ENCODE results near the gene GABPA. TPM values are rescaled to one million over a fixed set of nuclear protein-coding genes. Genes with fewer than 3 reads are reported as not detected.

The GABPA gene
- total and polyA plus RNA-seq, 2 of the 13 experiments (the other 11 are each of a cell fraction or from before 2014, with no cell fraction given): 7.4 to 13.2 TPM

DNA sequence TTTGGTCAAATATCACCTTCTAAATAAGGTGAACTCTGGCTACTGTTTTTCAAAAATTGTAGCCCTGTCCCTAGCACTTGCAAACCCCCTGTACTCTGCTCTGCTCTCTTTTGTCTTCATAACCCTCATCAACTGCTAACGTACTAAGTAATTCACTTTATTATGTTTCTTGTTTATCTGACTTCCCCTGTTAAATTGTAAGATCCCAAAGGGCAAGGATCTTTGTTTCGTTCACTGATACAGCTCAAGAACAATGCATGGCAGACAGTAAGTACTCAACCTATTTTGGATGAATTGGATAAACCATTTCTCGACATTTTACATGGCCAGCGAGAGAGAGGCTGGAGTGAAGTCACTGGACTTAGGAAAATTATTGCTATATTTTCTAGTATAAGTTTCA, 47.0 kb upstream of the GABPA start:
- TF ChIP-seq GATAD2A (CRISPR knock-in tag; IDR thresholded peaks at IDR 0.05): no peak
- intact Hi-C loops (cut with micrococcal nuclease; ENCODE audit: unreplicated experiment): no loop called here
- DNase-seq (ENCODE audit: low spot score): no peak
- no TSS peak for BruUV-seq (replicated peaks)
- ChIA-PET POLR2A (no interaction called here), CTCF (ENCODE audit: low intra/inter-chr PET ratio, low total read pairs) (no interaction called here)
- H3K9me3 ChIP-seq (ENCODE audit: low read length): no peaks in the 10 kb centered on the region
- H3K4me3 ChIP-seq (replicated peaks in 1 of 3; ENCODE audit: insufficient read depth in 1 of 3, low read depth in 2 of 3, low read length in 3 of 3): no peak overlapping the region
- H3K27me3 ChIP-seq (ENCODE audit: control insufficient read depth in 1 of 2, insufficient read depth in 2 of 2, low read length in 2 of 2): 0 out of 5 replicates have a peak, but pooled peaks cover 0 to under 1% of the 10 kb centered on the region in 2 experiments
- H3K9ac ChIP-seq (ENCODE audit: insufficient read depth, low read depth, low read length): no peak overlapping the region
- in situ Hi-C loops (cut with HindIII; ENCODE audit: extremely low pct_ligation_motif_present, low pct_unique_long_range_greater_than_20kb): no loop called here
- ATAC-seq: no peak
- no peaks in the 10 kb centered on the region for H3K4me1 ChIP-seq (ENCODE audit: insufficient read depth, low read length)
- no peaks in the 10 kb centered on the region for H3K79me2 ChIP-seq (ENCODE audit: insufficient read depth, low read length)
- no peak for FAIRE-seq
- no peaks in the 10 kb centered on the region for H4K20me1 ChIP-seq (ENCODE audit: insufficient read depth, low read length)
- 5% methylated on average over 4 of the region's 4 CpGs for WGBS (ENCODE audit: low lambda C conversion rate)
- H3K36me3 ChIP-seq (replicated peaks in 1 of 2; ENCODE audit: control insufficient read depth in 1 of 2, insufficient read depth in 2 of 2, low read length in 2 of 2): no peaks in the 10 kb centered on the region
- no peak overlapping the region for H3K4me2 ChIP-seq (ENCODE audit: low read depth, low read length)
- H2AFZ ChIP-seq (ENCODE audit: low read length): no peak overlapping the region
- no peak overlapping the region for H3K27ac ChIP-seq (ENCODE audit: extremely low read length, insufficient read depth, low read length)

- no peaks in the 10 kb centered on the region for H3K4me1 ChIP-seq (ENCODE audit: insufficient read depth, low read length)
- no peak overlapping the region for H3K9ac ChIP-seq (ENCODE audit: insufficient read depth, low read depth, low read length)
- no peak overlapping the region for H2AFZ ChIP-seq (ENCODE audit: low read length)
- H3K4me2 ChIP-seq (ENCODE audit: low read depth, low read length): no peak overlapping the region
- in situ Hi-C loops (cut with HindIII; ENCODE audit: extremely low pct_ligation_motif_present, low pct_unique_long_range_greater_than_20kb) (no loop called here), intact Hi-C loops (cut with micrococcal nuclease; ENCODE audit: unreplicated experiment) (no loop called here)
- H3K9me3 ChIP-seq (ENCODE audit: low read length): no peaks in the 10 kb centered on the region
- FAIRE-seq (no peak), DNase-seq (ENCODE audit: low spot score) (no peak), ATAC-seq (no peak)
- BruUV-seq (replicated peaks): no TSS peak
- no peaks in the 10 kb centered on the region for H4K20me1 ChIP-seq (ENCODE audit: insufficient read depth, low read length)
- WGBS (ENCODE audit: low lambda C conversion rate): 48% methylated on average over 9 of the region's 9 CpGs
- H3K27ac ChIP-seq (ENCODE audit: extremely low read length, insufficient read depth, low read length): no peak overlapping the region
- CTCF ChIA-PET (ENCODE audit: low intra/inter-chr PET ratio, low total read pairs): no interaction called here
- no peaks in the 10 kb centered on the region for H3K36me3 ChIP-seq (replicated peaks in 1 of 2; ENCODE audit: control insufficient read depth in 1 of 2, insufficient read depth in 2 of 2, low read length in 2 of 2)
- no peaks in the 10 kb centered on the region for H3K79me2 ChIP-seq (ENCODE audit: insufficient read depth, low read length)
- H3K4me3 ChIP-seq (replicated peaks in 1 of 3; ENCODE audit: insufficient read depth in 1 of 3, low read depth in 2 of 3, low read length in 3 of 3): no peak overlapping the region
- H3K27me3 ChIP-seq (ENCODE audit: control insufficient read depth in 1 of 2, insufficient read depth in 2 of 2, low read length in 2 of 2): no peaks in the 10 kb centered on the region
- POLR2A ChIA-PET: no interaction called here
- TF ChIP-seq ZFP82 (CRISPR knock-in tag; IDR thresholded peaks at IDR 0.05; ENCODE audit: borderline replicate concordance) (no peak), ZNF101 (CRISPR knock-in tag; IDR thresholded peaks at IDR 0.05; ENCODE audit: borderline replicate concordance, low read depth) (no peak), JUN (CRISPR knock-in tag; IDR thresholded peaks at IDR 0.05) (no peak), NFYC (CRISPR knock-in tag; IDR thresholded peaks at IDR 0.05) (no peak), FOXO1 (CRISPR knock-in tag; IDR thresholded peaks at IDR 0.05) (no peak), ZNF674 (CRISPR knock-in tag; IDR thresholded peaks at IDR 0.05; ENCODE audit: low read depth) (no peak), KLF9 (CRISPR knock-in tag; IDR thresholded peaks at IDR 0.05; ENCODE audit: low read depth) (no peak), HCFC1 (IDR thresholded peaks at IDR 0.05; ENCODE audit: low read depth, low read length) (no peak), ATF1 (CRISPR knock-in tag; IDR thresholded peaks at IDR 0.05) (no peak), JUND (CRISPR knock-in tag; IDR thresholded peaks at IDR 0.05) (no peak), DR1 (CRISPR knock-in tag; IDR thresholded peaks at IDR 0.05) (no peak)
These were observed 46.3 kb upstream of the GABPA start for GRCh38 chr21:25688275-25689155.
